ENCODE data around the gene SCN4A.
"Not testable (repeated sequence)": the region's sequence is repeated elsewhere in the genome, so short reads cannot be mapped to it uniquely, and the experiment has no call there.

GRCh38 chr17:63901971-63902370 lies 70.7 kb downstream of the SCN4A start:
- TF ChIP-seq GATA3 (IDR thresholded peaks at IDR 0.05; ENCODE audit: borderline replicate concordance); POLR2AphosphoS2 (conservative IDR thresholded peaks at IDR 0.05; ENCODE audit: low read length); REST (IDR thresholded peaks at IDR 0.05); HMGXB4 (CRISPR knock-in tag; IDR thresholded peaks at IDR 0.05; ENCODE audit: borderline replicate concordance): not testable (repeated sequence)
